ENCODE data around the gene HENMT1.
"Not testable (repeated sequence)": the region's sequence is repeated elsewhere in the genome, so short reads cannot be mapped to it uniquely, and the experiment has no call there.

HENMT1 gene

GRCh38 chr1:108653431-108654105 is 7.3 kb downstream of the HENMT1 start:
- H3K4me1 Mint-ChIP-seq: peaks cover 28% of the 10 kb centered on the region
- ATAC-seq (no peak), DNase-seq (no peak)
- H3K4me3 Mint-ChIP-seq: no peak overlapping the region
- H3K27me3 Mint-ChIP-seq: no peaks in the 10 kb centered on the region
- H3K9me3 Mint-ChIP-seq: no peaks in the 10 kb centered on the region
- no peak overlapping the region for H3K27ac Mint-ChIP-seq

GRCh38 chr1:108646648-108647269 is 14.1 kb downstream of the HENMT1 start:
- Mint-ChIP-seq H3K27ac (peak overlapping the region; percentile 98 to 99), H3K4me1 (peaks cover 61% of the 10 kb centered on the region), H3K9me3 (peaks cover 0 to 6% of the 10 kb centered on the region in 2 donors), H3K27me3 (no peaks in the 10 kb centered on the region), H3K4me3 (peak overlapping the region; percentile 78 to 80)
- peak; percentile 84 for ATAC-seq
- peak; percentile 58 to 85 for DNase-seq

DNA sequence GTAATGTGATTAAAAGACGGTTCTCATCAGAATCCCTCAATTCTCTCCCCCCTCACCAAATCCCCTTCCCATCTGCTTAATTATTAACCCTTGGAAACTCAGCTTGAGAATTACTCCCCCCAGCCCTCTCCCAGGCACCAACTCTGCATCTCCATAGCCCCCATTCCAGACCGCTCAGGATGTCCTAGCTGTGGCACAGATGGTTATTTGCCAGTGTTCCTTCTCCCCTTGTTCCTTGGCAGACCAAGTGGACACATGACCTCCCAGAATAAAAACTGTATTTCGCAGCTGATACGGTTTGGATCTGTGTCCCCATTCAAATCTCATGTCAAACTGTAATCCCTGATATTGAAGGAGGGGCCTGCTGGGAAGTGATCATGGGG is 14.6 kb downstream of the HENMT1 start:
- H3K4me1 Mint-ChIP-seq: peaks cover 66% of the 10 kb centered on the region
- peak overlapping the region; percentile 98 to 99 for H3K27ac Mint-ChIP-seq
- peaks cover 0 to 6% of the 10 kb centered on the region in 2 donors for H3K9me3 Mint-ChIP-seq
- ATAC-seq: no peak
- DNase-seq: no peak
- H3K4me3 Mint-ChIP-seq: peak overlapping the region; percentile 78 to 80
- no peaks in the 10 kb centered on the region for H3K27me3 Mint-ChIP-seq

DNA sequence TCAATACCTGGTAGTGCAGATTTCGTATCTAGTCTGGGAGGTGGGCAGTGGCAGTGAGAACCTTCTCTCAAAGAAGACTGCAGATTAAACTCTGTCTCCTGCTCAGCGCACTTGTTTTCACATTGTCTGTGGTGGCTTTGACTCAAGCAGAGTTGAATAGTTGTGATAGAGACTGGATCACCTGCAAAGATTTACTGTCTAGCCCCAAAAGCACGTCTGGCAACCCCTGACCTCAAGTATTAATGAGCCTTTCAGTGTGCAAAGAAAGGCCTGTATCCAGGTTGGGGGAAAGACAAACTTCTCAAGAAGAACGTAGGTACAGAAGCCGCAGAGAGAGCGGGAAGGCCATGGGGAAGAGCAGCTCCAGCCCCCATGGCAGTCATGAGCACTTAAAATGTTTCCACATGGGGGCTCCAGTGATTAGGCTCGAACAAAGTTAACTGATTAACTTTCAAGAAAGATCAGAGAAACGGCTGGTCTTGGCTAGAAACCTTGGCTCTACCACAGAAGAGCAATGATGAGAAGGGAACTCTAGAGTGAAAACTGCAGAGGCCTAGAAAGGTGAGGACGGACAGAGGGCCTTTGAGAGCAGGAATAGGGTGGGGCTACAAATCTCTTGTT is 15.2 kb downstream of the HENMT1 start:
- DNase-seq (peak in 1 of 2 donors; percentile 20), ATAC-seq (no peak)
- H3K27me3 Mint-ChIP-seq: no peaks in the 10 kb centered on the region
- peaks cover 0 to 6% of the 10 kb centered on the region in 2 donors for H3K9me3 Mint-ChIP-seq
- H3K4me3 Mint-ChIP-seq: peak overlapping the region; percentile 78 to 80
- peak overlapping the region; percentile 93 to 99 for H3K27ac Mint-ChIP-seq
- peaks cover 69% of the 10 kb centered on the region for H3K4me1 Mint-ChIP-seq

GRCh38 chr1:108644984-108645383 is 15.9 kb downstream of the HENMT1 start:
- H3K4me3 Mint-ChIP-seq: peak overlapping the region; percentile 78 to 80
- peaks cover 6% of the 10 kb centered on the region in 2 donors for H3K9me3 Mint-ChIP-seq
- peak overlapping the region; percentile 93 to 99 for H3K27ac Mint-ChIP-seq
- peak; percentile 64 for ATAC-seq
- DNase-seq: peak; percentile 20 to 40
- no peaks in the 10 kb centered on the region for H3K27me3 Mint-ChIP-seq
- peaks cover 76% of the 10 kb centered on the region for H3K4me1 Mint-ChIP-seq

DNA sequence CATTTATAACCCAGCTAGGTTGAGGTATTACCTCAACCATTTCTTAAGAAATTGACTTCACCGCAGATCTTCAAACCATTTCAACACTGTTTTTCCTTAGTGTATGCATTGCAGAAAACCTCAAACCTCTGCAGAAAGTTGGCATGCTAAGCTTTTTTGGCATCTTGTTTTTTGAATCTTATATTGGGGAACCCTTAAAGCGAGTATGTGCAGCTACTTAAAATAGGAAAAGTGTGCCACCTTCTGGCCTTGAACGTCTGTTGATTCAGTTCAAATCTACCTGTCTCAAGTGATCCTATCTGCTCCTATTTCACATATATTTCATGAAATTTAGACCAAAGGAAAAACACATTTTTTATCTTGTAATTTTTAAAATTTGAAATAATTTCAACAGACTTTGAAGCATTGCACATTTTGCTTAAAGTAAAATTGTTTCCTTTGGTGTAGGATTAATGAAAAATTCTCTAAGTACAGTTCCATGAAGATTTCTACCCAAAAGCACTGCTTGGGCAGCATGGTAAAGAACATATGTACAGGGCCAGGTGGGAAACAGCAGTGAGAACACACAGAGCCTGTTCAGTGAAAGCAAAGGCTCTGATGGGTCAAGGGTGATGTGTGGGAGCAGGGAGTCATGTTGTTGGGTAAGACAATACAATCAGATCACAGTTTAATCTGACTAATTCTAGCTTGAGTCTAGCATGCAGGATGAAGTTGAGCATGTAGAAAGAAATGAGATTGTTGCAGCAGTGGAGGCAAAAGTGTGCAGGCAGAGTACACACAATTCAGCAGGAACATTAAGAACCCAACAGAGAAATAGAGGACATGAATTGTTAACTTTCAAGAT is 17.2 kb downstream of the HENMT1 start:
- Mint-ChIP-seq H3K9me3 (peaks cover 6 to 9% of the 10 kb centered on the region in 2 donors), H3K4me3 (no peak overlapping the region), H3K4me1 (peaks cover 82% of the 10 kb centered on the region), H3K27me3 (no peaks in the 10 kb centered on the region), H3K27ac (no peak overlapping the region)
- DNase-seq: peak; percentile 26 to 28
- no peak for ATAC-seq

GRCh38 chr1:108640863-108641262 is 20.0 kb downstream of the HENMT1 start:
- Mint-ChIP-seq H3K4me1 (peaks cover 60% of the 10 kb centered on the region), H3K4me3 (peak overlapping the region in 1 of 2 donors; percentile 58)
- not testable (repeated sequence) for ATAC-seq, H3K27ac Mint-ChIP-seq, H3K9me3 Mint-ChIP-seq, H3K27me3 Mint-ChIP-seq, DNase-seq

DNA sequence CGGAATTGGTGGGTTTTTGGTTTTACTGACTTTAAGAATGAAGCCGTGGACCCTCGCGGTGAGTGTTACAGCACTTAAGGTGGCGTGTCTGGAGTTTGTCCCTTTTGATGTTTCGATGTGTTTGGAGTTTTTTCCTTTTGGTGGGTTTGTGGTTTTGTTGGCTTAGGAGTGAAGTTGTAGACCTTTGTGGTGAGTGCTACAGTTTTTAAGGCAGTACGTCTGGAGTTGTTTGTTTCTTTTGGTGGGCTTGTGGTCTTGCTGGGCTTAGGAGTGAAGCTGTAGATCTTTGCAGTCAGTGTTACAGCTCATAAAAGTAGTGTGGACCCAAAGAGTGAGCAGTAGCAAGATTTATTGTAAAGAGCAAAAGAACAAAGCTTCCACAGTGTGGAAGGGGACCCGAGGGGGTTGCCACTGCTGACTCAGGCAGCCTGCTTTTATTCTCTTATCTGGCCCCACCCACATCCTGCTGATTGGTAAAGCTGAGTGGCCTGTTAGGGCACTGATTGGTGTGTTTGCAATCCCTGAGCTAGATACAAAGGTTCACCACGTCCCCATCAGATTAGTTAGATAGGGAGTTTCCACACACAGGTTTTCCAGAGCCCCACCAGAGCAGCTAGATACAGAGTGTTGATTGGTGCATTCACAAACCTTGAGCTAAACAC is 20.9 kb downstream of the HENMT1 start:
- peak overlapping the region; percentile 2 to 37 for H3K27ac Mint-ChIP-seq
- DNase-seq (peak; percentile 57 to 74), ATAC-seq (peak; percentile 60)
- peak overlapping the region; percentile 58 for H3K4me3 Mint-ChIP-seq
- H3K4me1 Mint-ChIP-seq: peaks cover 52% of the 10 kb centered on the region
- H3K27me3 Mint-ChIP-seq: no peaks in the 10 kb centered on the region
- H3K9me3 Mint-ChIP-seq: peaks cover 0 to 9% of the 10 kb centered on the region in 2 donors

- H3K4me1 Mint-ChIP-seq: peaks cover 21% of the 10 kb centered on the region
- DNase-seq: no peak
- H3K9me3 Mint-ChIP-seq: peaks cover 0 to 9% of the 10 kb centered on the region in 2 donors
- H3K4me3 Mint-ChIP-seq: no peak overlapping the region
- no peak overlapping the region for H3K27ac Mint-ChIP-seq
- H3K27me3 Mint-ChIP-seq: no peaks in the 10 kb centered on the region
- ATAC-seq: no peak
These were observed 24.0 kb downstream of the HENMT1 start for GRCh38 chr1:108636876-108637275.

- H3K27me3 Mint-ChIP-seq: no peaks in the 10 kb centered on the region
- H3K4me1 Mint-ChIP-seq: peaks cover 2% of the 10 kb centered on the region
- DNase-seq (no peak), ATAC-seq (no peak)
- H3K4me3 Mint-ChIP-seq: no peak overlapping the region
- H3K27ac Mint-ChIP-seq: no peak overlapping the region
- H3K9me3 Mint-ChIP-seq: no peaks in the 10 kb centered on the region
These were observed 26.4 kb downstream of the HENMT1 start for GRCh38 chr1:108634521-108634920.

- Mint-ChIP-seq H3K4me3 (no peak overlapping the region), H3K4me1 (no peaks in the 10 kb centered on the region), H3K27ac (no peak overlapping the region), H3K27me3 (no peaks in the 10 kb centered on the region), H3K9me3 (no peaks in the 10 kb centered on the region)
- no peak for ATAC-seq
- no peak for DNase-seq
These were observed 32.2 kb downstream of the HENMT1 start for GRCh38 chr1:108628665-108629064.

DNA sequence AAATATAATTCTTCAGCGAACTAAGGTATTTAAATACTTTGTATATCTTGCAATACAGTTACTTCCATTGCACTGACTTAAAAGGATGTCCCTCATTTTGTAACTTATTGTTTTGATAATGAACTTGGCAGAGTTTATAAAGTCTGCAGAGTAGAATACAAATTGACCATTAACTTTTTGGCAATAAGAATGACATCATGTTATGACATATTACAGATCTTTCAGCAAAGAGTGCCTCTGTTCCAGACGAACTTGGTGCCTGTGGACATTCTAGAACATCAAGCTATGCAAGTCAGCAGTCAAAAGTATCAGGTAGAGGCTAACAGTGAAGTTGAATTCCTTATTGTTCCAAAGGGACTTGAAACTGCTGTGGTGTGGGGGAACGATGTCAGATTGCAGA is 32.9 kb downstream of the HENMT1 start:
- DNase-seq (no peak), ATAC-seq (no peak)
- Mint-ChIP-seq H3K27me3 (no peaks in the 10 kb centered on the region), H3K4me1 (no peaks in the 10 kb centered on the region), H3K27ac (no peak overlapping the region), H3K4me3 (no peak overlapping the region), H3K9me3 (no peaks in the 10 kb centered on the region)

DNA sequence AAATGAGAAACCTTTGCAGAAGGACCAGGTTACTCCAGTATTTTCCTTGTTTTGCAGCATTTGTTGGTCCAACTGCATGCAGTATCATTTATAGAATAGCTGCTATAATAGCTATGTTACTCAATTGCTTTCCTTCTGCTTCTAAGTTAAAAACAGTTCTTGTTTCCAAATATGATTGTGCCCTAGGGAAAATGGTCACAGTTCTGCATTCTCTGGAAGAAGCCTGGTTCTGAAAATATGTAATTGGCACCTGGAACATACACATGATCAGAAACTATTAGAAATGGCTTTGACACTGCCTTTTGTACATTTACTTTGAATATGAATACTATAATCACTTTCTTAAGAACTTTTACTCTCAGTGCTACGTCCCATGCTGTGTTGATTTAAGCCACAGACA is 33.6 kb downstream of the HENMT1 start:
- Mint-ChIP-seq H3K4me1 (no peaks in the 10 kb centered on the region), H3K27me3 (no peaks in the 10 kb centered on the region), H3K9me3 (no peaks in the 10 kb centered on the region), H3K27ac (no peak overlapping the region), H3K4me3 (no peak overlapping the region)
- DNase-seq (no peak), ATAC-seq (no peak)

GRCh38 chr1:108624069-108624468 is 36.8 kb downstream of the HENMT1 start:
- H3K4me3 Mint-ChIP-seq: no peak overlapping the region
- DNase-seq (no peak), ATAC-seq (no peak)
- H3K9me3 Mint-ChIP-seq: no peaks in the 10 kb centered on the region
- no peaks in the 10 kb centered on the region for H3K4me1 Mint-ChIP-seq
- no peak overlapping the region for H3K27ac Mint-ChIP-seq
- H3K27me3 Mint-ChIP-seq: no peaks in the 10 kb centered on the region

DNA sequence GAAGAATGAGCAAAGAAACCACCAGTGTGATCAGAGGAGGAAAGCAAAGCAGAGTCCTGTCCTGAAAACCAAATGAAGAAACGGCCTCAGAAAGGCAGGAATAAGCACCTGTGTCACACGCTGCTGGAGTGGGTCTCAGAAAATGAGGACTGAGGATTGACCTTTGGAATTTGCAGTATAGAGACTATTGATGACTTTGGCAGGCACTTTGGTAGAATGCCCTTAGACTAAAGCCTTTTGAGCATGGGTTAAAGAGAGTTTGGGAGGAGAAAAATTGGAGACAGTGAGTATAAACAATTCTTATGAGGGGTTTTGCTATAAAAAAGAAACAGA is 43.2 kb downstream of the HENMT1 start:
- Mint-ChIP-seq H3K27ac (no peak overlapping the region), H3K4me1 (no peaks in the 10 kb centered on the region)
- no peak for ATAC-seq

More for the DNA sequence above, 43.2 kb downstream of the HENMT1 start:
- H3K9me3 Mint-ChIP-seq: no peaks in the 10 kb centered on the region
- H3K4me3 Mint-ChIP-seq: no peak overlapping the region
- DNase-seq: no peak
- no peaks in the 10 kb centered on the region for H3K27me3 Mint-ChIP-seq

Measured in stimulated activated naive CD8-positive, alpha-beta T cell treated with anti-CD3 and anti-CD28 coated beads, Interleukin-15, amount 100 ng/mL, for 72 hours (primary cell).